Ovary (tissue), 3 donors: ENCODE data around the gene MRPL21.

Experiments used
- EP300 ChIP-seq: sonication (generic); formaldehyde crosslinking; IDR thresholded peaks from one replicate; pipeline ENCODE4 v1.6.1; 2017; ENCODE audit warnings: antibody characterized with exemption
- POLR2A ChIP-seq: fragments of 450-650 bp; IDR thresholded peaks from one replicate; pipeline ENCODE4 v1.6.1; 2017; ENCODE audit warnings: antibody characterized with exemption, mild to moderate bottlenecking, moderate library complexity
- TF ChIP-seq, protein P1 (sequence below), 3 donors: fragments of 450-650 bp in 2 of 3; fragments of 200-600 bp in 1 of 3; IDR thresholded peaks; one replicate each; pipeline versions ENCODE4 v1.5.1 to v1.8.0; 2016 to 2022; ENCODE audit warnings: antibody characterized with exemption in 3 of 3, mild to moderate bottlenecking in 1 of 3
- donor health status: DM: no; HTN: no; CAD: no.

DNA sequence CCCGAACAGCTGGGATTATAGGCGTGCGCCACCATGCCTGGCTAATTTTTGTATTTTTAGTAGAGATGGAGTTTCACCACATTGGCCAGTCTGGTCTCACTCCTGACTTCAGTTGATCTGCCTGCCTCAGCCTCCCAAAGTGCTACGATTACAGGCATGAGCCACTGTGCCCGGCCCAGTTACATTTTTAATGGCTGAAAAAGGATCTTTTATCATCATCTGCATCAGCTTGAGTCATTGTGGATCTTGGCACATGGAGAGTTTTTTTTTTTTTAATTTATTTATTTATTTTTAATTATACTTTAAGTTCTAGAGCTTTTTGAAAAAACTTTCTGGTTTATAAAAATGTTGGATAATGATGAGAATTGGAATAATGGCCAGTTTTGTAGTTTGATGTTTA lies 8.6 kb upstream of the MRPL21 start:
- TF ChIP-seq, protein P1, sequence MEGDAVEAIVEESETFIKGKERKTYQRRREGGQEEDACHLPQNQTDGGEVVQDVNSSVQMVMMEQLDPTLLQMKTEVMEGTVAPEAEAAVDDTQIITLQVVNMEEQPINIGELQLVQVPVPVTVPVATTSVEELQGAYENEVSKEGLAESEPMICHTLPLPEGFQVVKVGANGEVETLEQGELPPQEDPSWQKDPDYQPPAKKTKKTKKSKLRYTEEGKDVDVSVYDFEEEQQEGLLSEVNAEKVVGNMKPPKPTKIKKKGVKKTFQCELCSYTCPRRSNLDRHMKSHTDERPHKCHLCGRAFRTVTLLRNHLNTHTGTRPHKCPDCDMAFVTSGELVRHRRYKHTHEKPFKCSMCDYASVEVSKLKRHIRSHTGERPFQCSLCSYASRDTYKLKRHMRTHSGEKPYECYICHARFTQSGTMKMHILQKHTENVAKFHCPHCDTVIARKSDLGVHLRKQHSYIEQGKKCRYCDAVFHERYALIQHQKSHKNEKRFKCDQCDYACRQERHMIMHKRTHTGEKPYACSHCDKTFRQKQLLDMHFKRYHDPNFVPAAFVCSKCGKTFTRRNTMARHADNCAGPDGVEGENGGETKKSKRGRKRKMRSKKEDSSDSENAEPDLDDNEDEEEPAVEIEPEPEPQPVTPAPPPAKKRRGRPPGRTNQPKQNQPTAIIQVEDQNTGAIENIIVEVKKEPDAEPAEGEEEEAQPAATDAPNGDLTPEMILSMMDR (IDR thresholded peaks at IDR 0.05): no peak
- TF ChIP-seq EP300: no peak
- TF ChIP-seq POLR2A: no peak
